ENCODE data around the gene CLEC5A.
"Not testable (repeated sequence)": the region's sequence is repeated elsewhere in the genome, so short reads cannot be mapped to it uniquely, and the experiment has no call there.

Gene CLEC5A

GRCh38 chr7:141946796-141947195, at the start of gene CLEC5A:
Gene CLEC5A (minus strand): TSS chr7:141946974. CDS start chr7:141946292, 682 bp downstream.
- DNase-seq, result no peak

GRCh38 chr7:141993354-141993753, 46.6 kb upstream of the CLEC5A start:
- no peak for DNase-seq

- no peak for DNase-seq
These were observed 45.9 kb upstream of the CLEC5A start for GRCh38 chr7:141992688-141993087.

- no peak for DNase-seq
These were observed 45.4 kb upstream of the CLEC5A start for GRCh38 chr7:141992156-141992555.

- no peak for DNase-seq
These were observed 44.4 kb upstream of the CLEC5A start for GRCh38 chr7:141991140-141991539.

- DNase-seq, result no peak
These were observed 43.4 kb upstream of the CLEC5A start for GRCh38 chr7:141990011-141990725.

GRCh38 chr7:141987803-141988202, 41.0 kb upstream of the CLEC5A start:
- not testable (repeated sequence) for DNase-seq

GRCh38 chr7:141986923-141987322, 40.1 kb upstream of the CLEC5A start:
- DNase-seq, result no peak

- DNase-seq, result not testable (repeated sequence)
These were observed 39.2 kb upstream of the CLEC5A start for GRCh38 chr7:141985926-141986325.

GRCh38 chr7:141979568-141979967, 32.8 kb upstream of the CLEC5A start:
- no peak for DNase-seq

- no peak for DNase-seq
These were observed 31.6 kb upstream of the CLEC5A start for GRCh38 chr7:141978351-141978750.

- DNase-seq, result no peak
These were observed 29.9 kb upstream of the CLEC5A start for GRCh38 chr7:141976524-141977245.

- peak; percentile 5 to 41 (median 14) for DNase-seq
These were observed 29.2 kb upstream of the CLEC5A start for GRCh38 chr7:141975806-141976523.

- no peak for DNase-seq
These were observed 28.1 kb upstream of the CLEC5A start for GRCh38 chr7:141974831-141975230.

- DNase-seq, result no peak
These were observed 26.9 kb upstream of the CLEC5A start, which contains the start of gene TAS2R38 for GRCh38 chr7:141973673-141974072. Gene TAS2R38 (minus strand): TSS chr7:141973773. CDS start chr7:141973689, 84 bp downstream.

- DNase-seq, result no peak
These were observed 14.1 kb upstream of the CLEC5A start for GRCh38 chr7:141960687-141961422.

- no peak for DNase-seq
These were observed 9.3 kb upstream of the CLEC5A start for GRCh38 chr7:141956084-141956483.

GRCh38 chr7:141954334-141954733, 7.6 kb upstream of the CLEC5A start:
- no peak for DNase-seq

GRCh38 chr7:141952461-141952860, 5.7 kb upstream of the CLEC5A start:
- DNase-seq, result no peak

GRCh38 chr7:141950806-141951205, 4.0 kb upstream of the CLEC5A start:
- no peak for DNase-seq

GRCh38 chr7:141949911-141950310, 3.1 kb upstream of the CLEC5A start:
- DNase-seq, result no peak

GRCh38 chr7:141949451-141949850, 2.7 kb upstream of the CLEC5A start:
- DNase-seq, result no peak

GRCh38 chr7:141949021-141949420, 2.2 kb upstream of the CLEC5A start:
- DNase-seq, result no peak
